H1 (cell line): ENCODE data around the gene NEGR1. TPM values are rescaled to one million over a fixed set of nuclear protein-coding genes. Genes with fewer than 3 reads are reported as not detected.

ENCODE experiments used
- CTCF ChIA-PET: fragments of 300-600 bp; sonication (Branson Sonifier 250); formaldehyde crosslinking; loops from one replicate; lab custom pipeline; 2021; ENCODE audit not compliant: partially characterized antibody; lab: Charles Lee
- POLR2A ChIA-PET: fragments of 300-600 bp; sonication (Branson Sonifier 250); formaldehyde crosslinking; loops from one replicate; lab custom pipeline; 2021; ENCODE audit warnings: inconsistent platforms; ENCODE audit not compliant: partially characterized antibody; lab: Charles Lee
- DNase-seq, 2 experiments: peaks; one replicate each; pipeline versions ENCODE4 v3.0.0 to v3.0.0-alpha.2; 2010 to 2022; ENCODE audit warnings: low spot score in 2 of 2, low read depth in 1 of 2, mixed read lengths in 1 of 2
- FAIRE-seq: peaks from 2 replicates; lab custom pipeline; 2011; peaks lifted over from hg19 to GRCh38; lab: Jason Lieb, UNC
- H2AFZ ChIP-seq: 2 replicates; pipeline ENCODE4 v1.8.1; 2012; ENCODE audit warnings: low read length, inconsistent platforms
- H2AK5ac ChIP-seq: 2 replicates; pipeline ENCODE4 v1.6.1; 2013; ENCODE audit warnings: low read depth, low read length
- H2BK120ac ChIP-seq: replicated peaks from 2 replicates; pipeline ENCODE3; 2013; ENCODE audit warnings: low read depth, low read length, inconsistent platforms
- H2BK12ac ChIP-seq: 2 replicates; pipeline ENCODE4 v1.6.1; 2013; ENCODE audit warnings: low read depth, low read length
- H2BK15ac ChIP-seq: 2 replicates; pipeline ENCODE4 v1.6.1; 2013; ENCODE audit warnings: low read length
- H2BK20ac ChIP-seq: 2 replicates; pipeline ENCODE4 v1.6.1; 2013; ENCODE audit warnings: low read length
- H2BK5ac ChIP-seq: 2 replicates; pipeline ENCODE4 v1.6.1; 2013; ENCODE audit warnings: low read depth, low read length
- H3K14ac ChIP-seq: 2 replicates; pipeline ENCODE4 v1.6.1; 2013; ENCODE audit warnings: inconsistent platforms; ENCODE audit not compliant: insufficient read length
- H3K18ac ChIP-seq: 2 replicates; pipeline ENCODE4 v1.6.1; 2013; ENCODE audit warnings: low read length; ENCODE audit errors: extremely low read depth
- H3K23ac ChIP-seq: 2 replicates; pipeline ENCODE4 v1.6.1; 2013; ENCODE audit warnings: inconsistent platforms; ENCODE audit not compliant: insufficient read length
- H3K23me2 ChIP-seq: 2 replicates; pipeline ENCODE4 v1.6.1; 2013; ENCODE audit warnings: low read depth, low read length
- H3K27ac ChIP-seq: 2 replicates; pipeline ENCODE4 v1.6.1; 2011; ENCODE audit warnings: low read depth, low read length, inconsistent platforms
- H3K27me3 ChIP-seq, 4 experiments: replicated peaks in 1 of 4; 1 replicate in 1 of 4; 2 replicates in 3 of 4; pipeline versions ENCODE4 v1.6.1 to v1.8.1; 2011 to 2013; ENCODE audit warnings: low read length in 3 of 4, mild to moderate bottlenecking in 3 of 4, inconsistent platforms in 2 of 4, mixed read lengths in 2 of 4, moderate library complexity in 1 of 4; ENCODE audit not compliant: control insufficient read depth in 3 of 4, insufficient read depth in 3 of 4; ENCODE audit errors: extremely low read depth in 1 of 4
- H3K36me3 ChIP-seq, 4 experiments: 2 replicates each; pipeline versions ENCODE4 v1.6.1 to v1.8.1; 2011 to 2013; ENCODE audit warnings: mild to moderate bottlenecking in 4 of 4, low read length in 3 of 4, moderate library complexity in 2 of 4, control low read depth in 1 of 4, inconsistent platforms in 1 of 4; ENCODE audit not compliant: insufficient read depth in 4 of 4, control insufficient read depth in 2 of 4
- H3K4ac ChIP-seq: replicated peaks from 2 replicates; pipeline ENCODE3; 2013; ENCODE audit warnings: low read length, low read depth, mixed read lengths, inconsistent platforms; ENCODE audit not compliant: insufficient read length
- H3K4me1 ChIP-seq, 4 experiments: replicated peaks in 1 of 4; 1 replicate in 1 of 4; 2 replicates in 3 of 4; pipeline versions ENCODE4 v1.6.1 to v1.8.1; 2011 to 2013; ENCODE audit warnings: low read length in 3 of 4, inconsistent platforms in 2 of 4, mixed read lengths in 1 of 4; ENCODE audit not compliant: insufficient read depth in 4 of 4, control insufficient read depth in 3 of 4
- H3K4me2 ChIP-seq, 2 experiments: 2 replicates each; pipeline versions ENCODE4 v1.6.1 to v1.8.1; 2011 to 2013; ENCODE audit warnings: low read depth in 2 of 2, low read length in 2 of 2, control low read depth in 1 of 2, inconsistent platforms in 1 of 2, mild to moderate bottlenecking in 1 of 2; ENCODE audit not compliant: insufficient read depth in 1 of 2
- H3K4me3 ChIP-seq, 4 experiments: fragments of 200-600, 300-600 bp in 1 of 4; sonication (generic), shearing (Covaris generic), sonication (Bioruptor Twin) in 1 of 4; 2 replicates each; pipeline versions ENCODE4 v1.5.1 to v1.8.1; 2011 to 2016; ENCODE audit warnings: low read length in 4 of 4, low read depth in 3 of 4, control low read depth in 2 of 4, inconsistent platforms in 2 of 4, mild to moderate bottlenecking in 2 of 4, mixed read lengths in 1 of 4, moderate library complexity in 1 of 4; ENCODE audit not compliant: insufficient read depth in 2 of 4; ENCODE audit errors: extremely low read depth in 1 of 4
- H3K56ac ChIP-seq: replicated peaks from 2 replicates; pipeline ENCODE3; 2013; ENCODE audit warnings: low read depth, mild to moderate bottlenecking, mixed read lengths, low read length, inconsistent platforms; ENCODE audit not compliant: insufficient read length
- H3K79me1 ChIP-seq: 2 replicates; pipeline ENCODE4 v1.6.1; 2013; ENCODE audit warnings: low read depth, low read length, control low read depth
- H3K79me2 ChIP-seq, 2 experiments: 2 replicates each; pipeline versions ENCODE4 v1.6.1 to v1.8.1; 2012 to 2013; ENCODE audit warnings: low read length in 2 of 2, mild to moderate bottlenecking in 2 of 2, inconsistent platforms in 1 of 2; ENCODE audit not compliant: insufficient read depth in 2 of 2, control insufficient read depth in 1 of 2
- H3K9ac ChIP-seq, 4 experiments: replicated peaks in 1 of 4; 1 replicate in 1 of 4; 2 replicates in 3 of 4; pipeline versions ENCODE4 v1.6.1 to v1.8.1; 2011 to 2013; ENCODE audit warnings: low read depth in 3 of 4, low read length in 3 of 4, control low read depth in 2 of 4, mild to moderate bottlenecking in 2 of 4, moderate library complexity in 2 of 4, inconsistent platforms in 1 of 4; ENCODE audit errors: extremely low read depth in 1 of 4
- H3K9me3 ChIP-seq, 2 experiments: 2 replicates each; pipeline versions ENCODE4 v1.6.1 to v1.8.1; 2012 to 2013; ENCODE audit warnings: mild to moderate bottlenecking in 2 of 2, moderate library complexity in 2 of 2, control low read depth in 1 of 2, inconsistent platforms in 1 of 2, low read depth in 1 of 2, low read length in 1 of 2, mixed read lengths in 1 of 2; ENCODE audit not compliant: insufficient read depth in 2 of 2
- H4K20me1 ChIP-seq, 2 experiments: replicated peaks in 1 of 2; 2 replicates each; pipeline versions ENCODE3 to v1.8.1; 2011 to 2013; ENCODE audit warnings: inconsistent platforms in 2 of 2, low read length in 2 of 2, mild to moderate bottlenecking in 1 of 2; ENCODE audit not compliant: insufficient read depth in 2 of 2, control insufficient read depth in 1 of 2
- H4K5ac ChIP-seq: 2 replicates; pipeline ENCODE4 v1.6.1; 2013; ENCODE audit warnings: low read length, low read depth, mixed read lengths, inconsistent platforms; ENCODE audit not compliant: insufficient read length
- H4K8ac ChIP-seq: 2 replicates; pipeline ENCODE4 v1.8.0; 2013; ENCODE audit warnings: mild to moderate bottlenecking, moderate library complexity, low read length, inconsistent platforms; ENCODE audit not compliant: insufficient read depth; ENCODE audit errors: extremely low read depth
- H4K91ac ChIP-seq: replicated peaks from 2 replicates; pipeline ENCODE3; 2013; ENCODE audit warnings: low read length, mixed read lengths, inconsistent platforms; ENCODE audit not compliant: insufficient read length
- BACH1 ChIP-seq: IDR thresholded peaks from 2 replicates; pipeline ENCODE4 v1.6.1; 2012; ENCODE audit warnings: low read length, improper control_type of control experiment
- BRCA1 ChIP-seq: IDR thresholded peaks from 2 replicates; pipeline ENCODE4 v1.6.1; 2012; ENCODE audit warnings: low read depth, low read length, improper control_type of control experiment
- CBX8 ChIP-seq: fragments of 300-800, 300-1000 bp; sonication (generic); IDR thresholded peaks from 2 replicates; pipeline ENCODE4 v1.7.1; 2016; ENCODE audit warnings: low read depth, low read length, borderline replicate concordance
- CEBPB ChIP-seq: IDR thresholded peaks from 2 replicates; pipeline ENCODE4 v1.6.1; 2012; ENCODE audit warnings: low read depth, low read length
- CHD1 ChIP-seq: IDR thresholded peaks from 2 replicates; pipeline ENCODE4 v1.6.1; 2012; ENCODE audit warnings: low read depth, low read length, improper control_type of control experiment
- EGR1 ChIP-seq: IDR thresholded peaks from 2 replicates; pipeline ENCODE4 v1.6.1; 2011; ENCODE audit warnings: low read depth, low read length, borderline replicate concordance
- POU5F1 ChIP-seq: IDR thresholded peaks from 2 replicates; pipeline ENCODE4 v1.6.1; 2011; ENCODE audit warnings: low read depth, mild to moderate bottlenecking, low read length, moderate library complexity
- RNF2 ChIP-seq: fragments of 200-900, 300-1000 bp; sonication (generic); IDR thresholded peaks from 2 replicates; pipeline ENCODE4 v1.7.1; 2016; ENCODE audit warnings: borderline replicate concordance, low read depth, mild to moderate bottlenecking, antibody characterized with exemption, low read length; ENCODE audit not compliant: poor library complexity, severe bottlenecking; ENCODE audit errors: missing control alignments
- RXRA ChIP-seq: IDR thresholded peaks from 2 replicates; pipeline ENCODE4 v1.6.1; 2011; ENCODE audit warnings: low read depth, mild to moderate bottlenecking, low read length, moderate library complexity; ENCODE audit not compliant: insufficient read depth
- SAP30 ChIP-seq: fragments of 300-600 bp; sonication (generic); IDR thresholded peaks from 2 replicates; pipeline ENCODE4 v1.7.1; 2012; ENCODE audit warnings: low read length, moderate library complexity, mild to moderate bottlenecking, inconsistent platforms; ENCODE audit not compliant: insufficient read depth, insufficient replicate concordance
- SP2 ChIP-seq: IDR thresholded peaks from 2 replicates; pipeline ENCODE4 v1.6.1; 2012; ENCODE audit warnings: mild to moderate bottlenecking, low read length, inconsistent platforms
- TAF7 ChIP-seq: optimal IDR thresholded peaks from 2 replicates; pipeline ENCODE3; 2011; ENCODE audit warnings: low read depth, mild to moderate bottlenecking, inconsistent platforms, low read length, moderate library complexity, borderline replicate concordance
- TCF12 ChIP-seq: IDR thresholded peaks from 2 replicates; pipeline ENCODE4 v1.6.1; 2011; ENCODE audit warnings: low read depth, mild to moderate bottlenecking, low read length
- USF2 ChIP-seq: IDR thresholded peaks from 2 replicates; pipeline ENCODE4 v1.6.1; 2011; ENCODE audit warnings: low read length, improper control_type of control experiment
- YY1 ChIP-seq: IDR thresholded peaks from 2 replicates; pipeline ENCODE4 v1.6.1; 2011; ENCODE audit warnings: low read depth, mild to moderate bottlenecking, low read length
- polyA plus RNA-seq, 7 experiments: library from polyadenylated mRNA; depleted of rRNA in 3 of 7; stranded (reverse) in 5 of 7; unstranded in 2 of 7; fragments of >200 nt in 5 of 7; fragments of 200-250 nt in 2 of 7; gene quantifications; 1 replicate in 5 of 7; 2 replicates in 1 of 7; 4 replicates in 1 of 7; pipeline versions ENCODE4 v1.2.1 to v1.2.3, GENCODE V29; 2011 to 2013; ENCODE audit warnings: missing spikeins in 2 of 7, mixed read lengths in 2 of 7
- total RNA-seq: library from RNA; stranded (reverse); fragmentation: NEBNext Ultra II Directional; extraction: Animal tissue kit (Norgen Biotek cat#: 25700); gene quantifications from 2 replicates; pipeline ENCODE4 v1.2.1, GENCODE V29; 2021

NEGR1 gene
- total and polyA plus RNA-seq, 2 of the 8 experiments (the other 6 are each of a cell fraction or from before 2014, with no cell fraction given), result 0.71 to 1.3 TPM

GRCh38 chr1:71400050-71400449 is 882.3 kb downstream of the NEGR1 start:
- FAIRE-seq, result no peak
- no peaks in the 10 kb centered on the region for H3K4me1 ChIP-seq
- TF ChIP-seq POU5F1, result no peak
- no peak for TF ChIP-seq BRCA1
- no peak for TF ChIP-seq TCF12
- TF ChIP-seq CEBPB, result no peak
- no peak for TF ChIP-seq SP2
- no peak for TF ChIP-seq BACH1
- TF ChIP-seq CHD1, result no peak
- no peak for TF ChIP-seq SAP30
- TF ChIP-seq USF2, result no peak
- TF ChIP-seq YY1, result no peak
- no peak for TF ChIP-seq RNF2
- no peak for TF ChIP-seq CBX8
- TF ChIP-seq TAF7, result no peak
- TF ChIP-seq EGR1, result no peak
- no peak for TF ChIP-seq RXRA

More at GRCh38 chr1:71400050-71400449, 882.3 kb downstream of the NEGR1 start:
- Histone ChIP-seq H3K56ac (no peak overlapping the region), H4K5ac (no peak overlapping the region), H3K23ac (no peak overlapping the region), H3K79me1 (no peaks in the 10 kb centered on the region), H3K18ac (no peak overlapping the region), H3K79me2 (no peaks in the 10 kb centered on the region), H3K27me3 (no peaks in the 10 kb centered on the region), H2BK12ac (no peak overlapping the region), H3K23me2 (no peaks in the 10 kb centered on the region), H2AFZ (no peak overlapping the region), H3K9ac (no peak overlapping the region), H3K27ac (no peak overlapping the region), H2AK5ac (no peak overlapping the region), H3K36me3 (no peaks in the 10 kb centered on the region), H2BK120ac (no peak overlapping the region), H2BK15ac (no peak overlapping the region), H3K4ac (no peak overlapping the region), H2BK20ac (no peak overlapping the region), H2BK5ac (no peak overlapping the region), H3K14ac (no peak overlapping the region), H4K20me1 (no peaks in the 10 kb centered on the region), H4K8ac (no peak overlapping the region), H3K4me2 (no peak overlapping the region), H3K4me3 (no peak overlapping the region), H4K91ac (no peak overlapping the region), H3K9me3 (peaks cover 0 to under 1% of the 10 kb centered on the region in 2 experiments; a peak in 1 of 4 replicates)
- ChIA-PET POLR2A (no interaction called here), CTCF (interaction anchor here (1.5 kb wide), 1 partner anchor 14 kb away, joined by 3 read pairs; no protein-coding TSS in a partner anchor)
- DNase-seq, result no peak
